ENCODE data around the gene C2CD4A. TPM values are rescaled to one million over a fixed set of nuclear protein-coding genes. Genes with fewer than 3 reads are reported as not detected.

Gene C2CD4A
- total and polyA plus RNA-seq, 2 donors (not counting 3 experiments of a cell fraction or from before 2014, with no cell fraction given), result 0.33 to 0.46 TPM

DNA sequence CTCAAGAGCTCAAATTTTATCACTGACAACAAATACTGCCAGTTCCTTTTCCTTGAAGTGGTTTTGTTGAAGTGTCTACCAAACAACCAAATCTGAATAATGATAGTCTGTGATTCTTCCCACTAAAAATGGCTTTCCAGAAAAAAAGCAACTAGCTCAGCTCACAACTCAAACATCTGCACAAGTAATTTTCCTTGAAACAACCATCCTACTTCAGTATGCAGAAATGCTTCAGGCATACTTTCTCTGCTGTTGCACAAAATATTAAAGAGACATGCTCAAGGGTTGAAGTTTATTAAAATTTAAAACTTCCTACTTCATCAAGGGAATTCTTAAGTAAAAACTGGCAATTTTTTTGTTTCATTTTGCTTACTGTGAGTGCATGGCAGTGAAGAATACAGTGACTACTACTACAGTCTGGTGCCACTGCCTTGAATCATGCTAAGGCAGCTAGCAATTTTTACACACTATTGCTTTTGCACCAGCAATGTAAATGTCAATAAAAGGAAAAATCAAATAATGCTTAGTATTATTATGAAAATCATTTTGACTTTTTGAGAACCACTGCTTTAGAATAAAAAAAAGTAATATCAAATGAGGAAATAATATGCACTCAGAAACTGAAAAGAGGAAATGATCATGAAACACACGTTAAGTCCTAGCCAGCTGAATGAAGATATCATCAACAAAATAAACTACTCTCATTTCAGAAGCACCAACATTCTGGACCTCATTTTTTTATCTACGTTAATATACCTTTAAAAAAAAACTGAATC lies 40.1 kb upstream of the C2CD4A start:
- BruUV-seq (replicated peaks), result no TSS peak
- no peaks in the 10 kb centered on the region for H3K9me1 ChIP-seq (replicated peaks; ENCODE audit: control insufficient read depth, extremely low read depth, insufficient read depth, low read length)
- TF ChIP-seq, protein P1, sequence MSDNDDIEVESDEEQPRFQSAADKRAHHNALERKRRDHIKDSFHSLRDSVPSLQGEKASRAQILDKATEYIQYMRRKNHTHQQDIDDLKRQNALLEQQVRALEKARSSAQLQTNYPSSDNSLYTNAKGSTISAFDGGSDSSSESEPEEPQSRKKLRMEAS (IDR thresholded peaks at IDR 0.05; ENCODE audit: insufficient read depth, insufficient read length), result no peak
- TF ChIP-seq, protein P2, sequence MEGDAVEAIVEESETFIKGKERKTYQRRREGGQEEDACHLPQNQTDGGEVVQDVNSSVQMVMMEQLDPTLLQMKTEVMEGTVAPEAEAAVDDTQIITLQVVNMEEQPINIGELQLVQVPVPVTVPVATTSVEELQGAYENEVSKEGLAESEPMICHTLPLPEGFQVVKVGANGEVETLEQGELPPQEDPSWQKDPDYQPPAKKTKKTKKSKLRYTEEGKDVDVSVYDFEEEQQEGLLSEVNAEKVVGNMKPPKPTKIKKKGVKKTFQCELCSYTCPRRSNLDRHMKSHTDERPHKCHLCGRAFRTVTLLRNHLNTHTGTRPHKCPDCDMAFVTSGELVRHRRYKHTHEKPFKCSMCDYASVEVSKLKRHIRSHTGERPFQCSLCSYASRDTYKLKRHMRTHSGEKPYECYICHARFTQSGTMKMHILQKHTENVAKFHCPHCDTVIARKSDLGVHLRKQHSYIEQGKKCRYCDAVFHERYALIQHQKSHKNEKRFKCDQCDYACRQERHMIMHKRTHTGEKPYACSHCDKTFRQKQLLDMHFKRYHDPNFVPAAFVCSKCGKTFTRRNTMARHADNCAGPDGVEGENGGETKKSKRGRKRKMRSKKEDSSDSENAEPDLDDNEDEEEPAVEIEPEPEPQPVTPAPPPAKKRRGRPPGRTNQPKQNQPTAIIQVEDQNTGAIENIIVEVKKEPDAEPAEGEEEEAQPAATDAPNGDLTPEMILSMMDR (IDR thresholded peaks at IDR 0.05; ENCODE audit: extremely low read depth in 1 of 2, insufficient read depth in 1 of 2, low read depth in 1 of 2, low read length in 2 of 2), result no peak
- TF ChIP-seq GATA2 (IDR thresholded peaks at IDR 0.05; ENCODE audit: insufficient read depth, insufficient read length, low read depth, low read length) (no peak), JUN (IDR thresholded peaks at IDR 0.05; ENCODE audit: borderline replicate concordance, insufficient read depth, insufficient read length, low read depth) (no peak), POLR2A (IDR thresholded peaks at IDR 0.05; ENCODE audit: low read depth, low read length) (no peak), MYC (IDR thresholded peaks at IDR 0.05; ENCODE audit: low read depth, low read length) (no peak), FOS (IDR thresholded peaks at IDR 0.05; ENCODE audit: borderline replicate concordance, insufficient read depth, low read length) (no peak), EZH2 (IDR thresholded peaks at IDR 0.05; ENCODE audit: borderline replicate concordance, low read depth, low read length, severe bottlenecking) (no peak), POLR2AphosphoS5 (IDR thresholded peaks at IDR 0.05; ENCODE audit: insufficient read depth, low read depth, low read length) (no peak)

More for the DNA sequence above, 40.1 kb upstream of the C2CD4A start:
- dilution Hi-C loops (cut with MboI; ENCODE audit: extremely low pct_ligation_motif_present, low sequenced_read_pairs), result no loop called here
- Histone ChIP-seq H3K79me2 (ENCODE audit: control insufficient read depth, insufficient read depth, low read length) (no peaks in the 10 kb centered on the region), H3K4me3 (replicated peaks in 1 of 3; ENCODE audit: insufficient read depth in 1 of 3, low read depth in 1 of 3, low read length in 3 of 3) (no peak overlapping the region), H3K4me1 (ENCODE audit: control insufficient read depth, extremely low read depth, insufficient read depth, low read length) (no peaks in the 10 kb centered on the region), H2AFZ (ENCODE audit: low read depth, low read length) (no peak overlapping the region), H3K9ac (replicated peaks; ENCODE audit: extremely low read depth, insufficient read depth, low read length) (no peak overlapping the region), H4K20me1 (replicated peaks; ENCODE audit: control insufficient read depth, extremely low read depth, insufficient read depth, low read length) (peaks cover 2% of the 10 kb centered on the region), H3K4me2 (ENCODE audit: insufficient read depth, low read length) (no peak overlapping the region), H3K36me3 (ENCODE audit: control insufficient read depth in 2 of 2, extremely low read depth in 1 of 2, insufficient read depth in 2 of 2, low read length in 2 of 2) (peaks cover 0 to 4% of the 10 kb centered on the region in 2 experiments), H3K27me3 (ENCODE audit: control insufficient read depth in 2 of 2, insufficient read depth in 2 of 2, low read length in 2 of 2) (no peaks in the 10 kb centered on the region), H3K9me3 (replicated peaks; ENCODE audit: control insufficient read depth, insufficient read depth, low read length) (no peaks in the 10 kb centered on the region), H3K27ac (ENCODE audit: insufficient read depth, low read depth, low read length) (no peak overlapping the region)
- FAIRE-seq (no peak), DNase-seq (ENCODE audit: low read depth, low spot score) (no peak)
- POLR2A ChIA-PET, result no interaction called here
- intact Hi-C loops (cut with micrococcal nuclease), result no loop called here
- CTCF ChIA-PET, result interaction anchor here (1.4 to 2.6 kb wide), 4 partner anchors 9 to 34 kb away, joined by 4 to 8 read pairs (median 5); partner anchors contain the start of gene VPS13C
